ENCODE data around the gene TNFSF13B. TPM values are rescaled to one million over a fixed set of nuclear protein-coding genes. Genes with fewer than 3 reads are reported as not detected.

Gene TNFSF13B
- total RNA-seq, 1 experiment from 2014 or later, result 2.5 TPM

DNA sequence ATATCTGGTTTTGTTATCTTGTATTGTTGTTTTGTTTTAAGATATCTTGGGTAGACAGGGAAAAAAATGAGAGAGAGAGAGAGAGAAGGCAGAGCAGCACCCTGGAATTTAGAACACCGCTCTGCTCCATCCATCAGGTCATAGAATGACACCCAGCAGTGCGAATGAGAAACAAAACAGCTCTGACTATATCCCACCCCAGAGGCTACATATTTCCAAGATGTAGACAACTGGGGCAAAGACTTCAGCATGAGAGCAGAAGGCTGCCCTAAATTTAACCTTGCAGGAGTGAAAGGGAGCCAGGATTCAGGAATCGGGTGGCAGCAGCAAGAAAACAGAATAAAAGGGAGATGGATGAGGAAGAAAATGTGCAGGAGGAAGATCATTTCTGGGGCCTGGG lies 46.5 kb downstream of the TNFSF13B start:
- H3K36me3 Mint-ChIP-seq (ENCODE audit: insufficient read depth, unreplicated experiment), result no peaks in the 10 kb centered on the region
- no peak overlapping the region for H3K27ac Mint-ChIP-seq (ENCODE audit: low read depth, unreplicated experiment)
- no peaks in the 10 kb centered on the region for H3K9me3 Mint-ChIP-seq (ENCODE audit: unreplicated experiment)
- no peak overlapping the region for H3K4me3 Mint-ChIP-seq (ENCODE audit: unreplicated experiment)
- no peak for TF ChIP-seq CTCF (IDR thresholded peaks at IDR 0.05; ENCODE audit: unreplicated experiment)
- peaks cover 6% of the 10 kb centered on the region for H3K4me1 Mint-ChIP-seq (ENCODE audit: insufficient read depth, unreplicated experiment)
- CTCF ChIA-PET, result interaction anchor here (0.7 to 1.6 kb wide), 2 partner anchors 20 to 192 kb away, joined by 4 to 9 read pairs; no protein-coding TSS in a partner anchor
- H3K27me3 Mint-ChIP-seq (ENCODE audit: insufficient read depth, unreplicated experiment), result peaks cover 40% of the 10 kb centered on the region
- DNase-seq (ENCODE audit: unreplicated experiment), result no peak
- no TSS peak for BruUV-seq (replicated peaks)
- intact Hi-C loops (cut with micrococcal nuclease), result no loop called here
- POLR2A ChIA-PET, result interaction anchor here (0.6 kb wide), 1 partner anchor 27 kb away, joined by 3 read pairs; no protein-coding TSS in a partner anchor

DNA sequence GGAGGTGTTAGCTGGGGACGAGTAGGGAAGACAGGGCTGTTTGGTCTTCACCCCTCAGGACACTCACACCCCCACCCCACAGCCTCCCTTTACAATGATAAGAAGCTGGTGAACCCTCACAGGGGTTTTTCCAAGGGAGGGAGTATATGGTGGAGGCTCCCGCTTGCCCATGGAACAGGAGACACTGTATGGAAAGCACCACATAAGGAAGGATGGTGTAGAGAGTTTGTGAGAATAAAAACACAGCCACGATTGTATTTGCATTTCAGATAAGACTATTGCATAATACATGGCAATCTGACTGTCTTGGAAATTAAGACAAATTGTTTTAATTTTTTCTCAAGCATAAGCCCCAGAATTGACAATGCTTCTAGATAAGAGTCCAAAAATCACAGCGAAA lies 46.9 kb downstream of the TNFSF13B start:
- peaks cover 6% of the 10 kb centered on the region for H3K4me1 Mint-ChIP-seq (ENCODE audit: insufficient read depth, unreplicated experiment)
- peaks cover 44% of the 10 kb centered on the region for H3K27me3 Mint-ChIP-seq (ENCODE audit: insufficient read depth, unreplicated experiment)
- POLR2A ChIA-PET, result interaction anchor here (0.6 kb wide), 1 partner anchor 28 kb away, joined by 3 read pairs; no protein-coding TSS in a partner anchor
- no peaks in the 10 kb centered on the region for H3K36me3 Mint-ChIP-seq (ENCODE audit: insufficient read depth, unreplicated experiment)
- CTCF ChIA-PET, result interaction anchor here (0.5 to 1.6 kb wide), 3 partner anchors 9 to 192 kb away, joined by 3 to 9 read pairs (median 3); no protein-coding TSS in a partner anchor
- DNase-seq (ENCODE audit: unreplicated experiment), result no peak
- no peak for TF ChIP-seq CTCF (IDR thresholded peaks at IDR 0.05; ENCODE audit: unreplicated experiment)
- no TSS peak for BruUV-seq (replicated peaks)
- no peaks in the 10 kb centered on the region for H3K9me3 Mint-ChIP-seq (ENCODE audit: unreplicated experiment)
- no peak overlapping the region for H3K4me3 Mint-ChIP-seq (ENCODE audit: unreplicated experiment)
- intact Hi-C loops (cut with micrococcal nuclease), result no loop called here
- no peak overlapping the region for H3K27ac Mint-ChIP-seq (ENCODE audit: low read depth, unreplicated experiment)

GRCh38 chr13:108322206-108322824 lies 52.8 kb downstream of the TNFSF13B start:
- ChIA-PET POLR2A (no interaction called here), CTCF (interaction anchor here (0.6 to 5.5 kb wide), 17 partner anchors 9 to 575 kb away, joined by 3 to 42 read pairs (median 4); no protein-coding TSS in a partner anchor)
- Mint-ChIP-seq H3K4me1 (ENCODE audit: insufficient read depth, unreplicated experiment) (no peaks in the 10 kb centered on the region), H3K27ac (ENCODE audit: low read depth, unreplicated experiment) (no peak overlapping the region), H3K9me3 (ENCODE audit: unreplicated experiment) (no peaks in the 10 kb centered on the region), H3K4me3 (ENCODE audit: unreplicated experiment) (no peak overlapping the region), H3K27me3 (ENCODE audit: insufficient read depth, unreplicated experiment) (peaks cover 88% of the 10 kb centered on the region), H3K36me3 (ENCODE audit: insufficient read depth, unreplicated experiment) (no peaks in the 10 kb centered on the region)
- TF ChIP-seq CTCF (IDR thresholded peaks at IDR 0.05; ENCODE audit: unreplicated experiment), result peak; percentile 59
- DNase-seq (ENCODE audit: unreplicated experiment), result peak; percentile 59
- intact Hi-C loops (cut with micrococcal nuclease), result loop anchor here (2.0 to 5.0 kb wide), 4 partner anchors 20 to 574 kb away; no protein-coding TSS in a partner anchor
- BruUV-seq (replicated peaks), result no TSS peak

- ChIA-PET CTCF (interaction anchor here (0.6 to 5.5 kb wide), 16 partner anchors 8 to 574 kb away, joined by 3 to 42 read pairs (median 4); no protein-coding TSS in a partner anchor), POLR2A (no interaction called here)
- Mint-ChIP-seq H3K9me3 (ENCODE audit: unreplicated experiment) (no peaks in the 10 kb centered on the region), H3K4me1 (ENCODE audit: insufficient read depth, unreplicated experiment) (no peaks in the 10 kb centered on the region), H3K4me3 (ENCODE audit: unreplicated experiment) (no peak overlapping the region), H3K27me3 (ENCODE audit: insufficient read depth, unreplicated experiment) (peaks cover 95% of the 10 kb centered on the region), H3K27ac (ENCODE audit: low read depth, unreplicated experiment) (no peak overlapping the region), H3K36me3 (ENCODE audit: insufficient read depth, unreplicated experiment) (no peaks in the 10 kb centered on the region)
- intact Hi-C loops (cut with micrococcal nuclease), result loop anchor here (2.0 to 5.0 kb wide), 4 partner anchors 20 to 574 kb away; no protein-coding TSS in a partner anchor
- TF ChIP-seq CTCF (IDR thresholded peaks at IDR 0.05; ENCODE audit: unreplicated experiment), result no peak
- no peak for DNase-seq (ENCODE audit: unreplicated experiment)
- no TSS peak for BruUV-seq (replicated peaks)
Observed at GRCh38 chr13:108323031-108323430, 53.5 kb downstream of the TNFSF13B start.

Data from MCF 10A (cell line).